ENCODE measurements around the gene RLF.

GRCh38 chr1:40273547-40274166 is 112.5 kb downstream of the RLF start:
- no peak for TF ChIP-seq CTCF (IDR thresholded peaks at IDR 0.05; ENCODE audit: low read length)
- no peak for TF ChIP-seq EZH2 (IDR thresholded peaks at IDR 0.05; ENCODE audit: borderline replicate concordance, low read length)
